Suppressor macrophage treated with lipopolysaccharide for 1 hour (primary cell): ENCODE measurements around the gene PITHD1.
"Not testable (repeated sequence)": the region's sequence is repeated elsewhere in the genome, so short reads cannot be mapped to it uniquely, and the experiment has no call there.

ENCODE experiments used
- DNase-seq, 3 donors: peaks; one replicate each; pipeline ENCODE4 v3.0.0-alpha.2; 2020 to 2022

The PITHD1 gene

DNA sequence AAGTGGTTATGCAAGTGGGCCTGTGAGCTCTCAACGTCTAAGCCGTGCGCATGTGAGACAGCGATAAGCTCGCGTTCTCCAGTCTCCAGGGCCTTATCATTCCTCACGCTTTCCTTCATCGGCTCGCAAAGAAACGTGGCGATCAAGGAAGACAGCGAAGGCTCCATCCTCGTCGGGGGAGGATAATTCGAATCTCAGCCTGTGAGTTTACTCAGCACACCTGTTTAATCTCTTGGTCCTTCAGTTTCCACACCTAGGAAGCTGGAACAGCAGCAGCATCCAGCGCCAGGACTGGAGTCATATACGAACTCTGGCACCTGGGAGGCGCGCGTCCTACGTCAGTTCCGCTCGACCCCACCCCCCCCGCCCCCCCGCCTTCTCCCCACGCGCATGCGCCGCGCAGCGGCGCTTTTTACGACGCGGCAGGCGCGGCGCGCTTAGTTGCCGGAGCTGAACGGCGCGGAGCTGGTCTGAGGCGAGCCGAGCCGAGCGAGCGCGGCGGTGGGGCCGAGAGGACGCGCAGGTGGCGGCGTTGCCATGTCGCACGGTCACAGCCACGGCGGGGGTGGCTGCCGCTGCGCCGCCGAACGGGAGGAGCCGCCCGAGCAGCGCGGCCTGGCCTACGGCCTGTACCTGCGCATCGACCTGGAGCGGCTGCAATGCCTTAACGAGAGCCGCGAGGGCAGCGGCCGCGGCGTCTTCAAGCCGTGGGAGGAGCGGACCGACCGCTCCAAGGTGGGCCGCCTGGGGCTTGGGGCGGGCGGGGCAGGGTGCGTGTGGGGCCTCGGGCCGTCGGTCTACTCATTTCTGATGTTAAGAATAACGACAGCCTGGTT is at the start of gene PITHD1:
TSS of gene PITHD1 (plus strand) at position 440 of the 836 bp plus-strand sequence. CDS start at position 538, 98 bp downstream.
- peak; percentile 90 to 94 (median 91) for DNase-seq

DNA sequence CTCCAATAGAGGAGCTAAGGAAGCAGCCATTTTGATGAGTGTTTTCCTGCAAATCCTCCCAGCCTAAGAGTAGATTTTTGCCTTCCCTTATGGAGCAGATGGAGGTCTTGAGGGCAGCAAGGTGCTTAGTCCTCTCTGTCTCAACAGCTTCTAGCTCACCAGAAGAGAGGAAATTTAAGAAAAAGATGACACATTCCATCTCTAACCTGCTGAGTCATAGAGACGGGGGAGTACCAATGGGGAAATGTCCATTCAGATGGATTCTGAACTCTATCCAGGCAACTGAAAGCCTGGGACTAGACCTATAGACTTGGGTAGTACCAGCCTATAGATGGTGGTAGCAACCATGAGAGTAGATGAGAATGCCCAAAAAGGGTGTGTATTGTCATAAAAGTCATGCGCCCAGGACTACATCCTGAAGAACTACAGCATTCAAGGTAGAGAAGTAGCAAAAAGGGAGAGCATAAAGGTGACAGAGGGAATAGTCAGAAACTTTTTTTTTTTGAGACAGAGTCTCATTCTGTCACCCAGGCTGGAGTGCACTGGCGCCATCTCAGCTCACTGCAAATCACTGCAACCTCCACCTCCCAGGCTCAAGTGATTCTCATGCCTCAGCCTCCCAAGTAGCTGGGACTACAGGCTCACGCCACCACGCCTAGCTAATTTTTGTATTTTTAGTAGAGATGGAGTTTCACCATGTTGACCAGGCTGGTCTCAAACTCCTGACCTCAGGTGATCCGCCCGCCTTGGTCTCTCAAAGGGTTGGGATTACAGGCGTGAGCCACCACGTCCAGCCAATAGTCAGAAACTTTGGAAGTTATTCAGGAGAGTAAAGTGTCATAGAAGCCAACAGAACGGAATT is 45.6 kb upstream of the PITHD1 start:
- peak; percentile 67 to 78 (median 73) for DNase-seq

GRCh38 chr1:23733281-23733680 is 44.9 kb upstream of the PITHD1 start:
- not testable (repeated sequence) for DNase-seq

- no peak for DNase-seq
Measured at GRCh38 chr1:23736437-23737134, 41.6 kb upstream of the PITHD1 start.

DNA sequence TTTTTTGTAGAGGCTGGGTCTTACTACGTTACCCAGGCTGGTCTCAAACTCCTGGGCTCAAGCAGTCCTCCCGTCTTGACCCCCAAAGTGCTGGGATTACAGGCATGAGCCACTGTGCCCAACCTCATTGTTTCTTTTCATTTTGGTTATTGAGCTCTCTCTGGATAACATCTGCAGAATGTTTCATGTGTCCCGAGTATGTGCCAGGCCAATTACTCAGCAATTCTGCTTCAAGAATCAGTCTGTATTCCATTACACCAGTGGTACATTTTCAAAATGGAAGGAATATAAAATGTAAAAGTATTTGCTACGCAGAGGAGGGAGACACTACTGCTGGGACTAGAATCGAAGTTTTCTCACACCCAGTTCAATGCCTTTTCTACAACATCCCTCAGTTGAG is 36.6 kb upstream of the PITHD1 start:
- DNase-seq = no peak

- no peak for DNase-seq
Measured at GRCh38 chr1:23742670-23743286, 35.4 kb upstream of the PITHD1 start.

DNA sequence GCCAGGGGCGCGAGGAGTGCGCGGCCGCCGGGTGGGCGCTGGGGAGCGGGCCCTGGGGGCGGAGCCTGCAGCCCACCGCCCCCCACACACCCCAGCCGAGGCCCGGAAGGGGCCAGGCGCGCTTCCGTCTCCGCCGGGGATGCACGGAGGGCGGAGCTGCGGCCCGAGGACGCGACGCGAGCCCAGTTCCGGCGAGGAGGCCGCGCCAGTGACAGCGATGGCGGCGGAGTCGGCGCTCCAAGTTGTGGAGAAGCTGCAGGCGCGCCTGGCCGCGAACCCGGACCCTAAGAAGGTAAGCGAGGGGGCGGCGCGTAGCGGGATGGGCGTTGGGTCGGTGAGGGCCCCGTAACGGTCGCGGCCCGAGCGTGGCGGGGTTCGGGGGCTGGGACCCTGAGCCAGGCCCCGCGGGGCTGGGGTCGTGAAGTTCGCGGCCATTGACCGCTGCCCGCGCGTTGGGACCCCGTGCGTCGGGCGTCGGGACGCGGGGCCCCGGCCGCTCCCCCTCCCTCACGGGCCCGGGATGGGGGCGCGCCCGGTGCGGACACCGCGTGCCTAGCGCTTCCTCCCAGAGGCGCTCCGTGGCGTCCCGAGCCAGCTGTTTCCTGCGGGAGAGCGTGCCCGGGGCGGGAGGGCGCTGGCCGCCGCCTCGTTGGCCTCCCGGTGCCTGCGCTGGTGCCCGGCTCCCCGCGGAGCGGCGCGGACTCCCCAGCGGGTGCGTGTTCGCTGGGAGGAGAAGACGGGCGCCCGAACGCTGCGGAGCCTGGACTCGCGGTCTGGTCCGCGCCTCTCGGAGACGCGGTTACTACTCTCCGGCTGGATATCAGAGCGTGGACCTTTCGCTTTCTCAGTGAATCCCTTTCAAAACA is 34.7 kb upstream of the PITHD1 start, which contains the start of gene ELOA:
TSS of gene ELOA (plus strand) at position 185 of the 866 bp plus-strand sequence. CDS start at position 218, 33 bp downstream.
- DNase-seq = peak; percentile 74 to 91 (median 84)

DNA sequence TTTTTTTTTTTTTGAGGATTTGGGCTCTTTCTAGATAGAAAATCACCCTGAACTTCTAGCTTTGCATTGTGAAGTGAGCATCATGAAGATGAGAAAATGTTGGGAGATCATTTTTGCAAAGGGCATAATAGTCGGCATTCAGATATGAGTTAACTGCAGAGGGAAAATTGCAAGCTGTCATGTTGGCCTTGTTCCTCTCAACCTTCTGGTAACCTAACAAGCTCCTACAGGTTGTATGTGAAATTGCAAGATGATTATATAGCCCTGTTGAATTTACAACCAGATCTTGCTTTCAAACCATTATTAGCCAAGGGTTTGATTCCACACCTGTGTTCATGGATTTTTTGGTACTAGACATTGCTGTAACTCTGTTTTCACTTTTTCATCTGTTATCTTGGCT is 32.7 kb upstream of the PITHD1 start:
- DNase-seq = peak; percentile 41 to 64 (median 60)

DNA sequence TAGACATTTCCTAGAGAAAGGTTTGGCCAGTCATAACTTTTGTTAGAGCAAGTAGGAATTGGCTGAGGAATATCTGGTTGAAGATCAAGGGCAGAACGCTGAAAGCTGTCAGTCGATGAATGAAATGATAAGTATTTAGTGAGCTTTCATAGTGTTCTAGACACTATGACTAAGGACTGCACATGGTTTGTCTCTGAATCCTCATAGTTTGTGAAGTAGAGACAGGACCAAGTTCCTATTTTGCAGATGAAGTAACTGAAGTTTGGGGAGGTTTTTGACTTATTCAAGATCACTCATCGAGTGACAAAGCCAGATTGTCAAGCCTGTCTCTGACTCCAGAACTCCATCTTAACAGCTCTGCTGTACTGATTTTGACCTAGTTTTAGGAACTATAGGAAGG is 30.2 kb upstream of the PITHD1 start:
- DNase-seq = peak; percentile 51 to 73 (median 68)

- peak; percentile 75 to 77 (median 75) for DNase-seq
Measured at GRCh38 chr1:23751050-23751814, 27.0 kb upstream of the PITHD1 start.

DNA sequence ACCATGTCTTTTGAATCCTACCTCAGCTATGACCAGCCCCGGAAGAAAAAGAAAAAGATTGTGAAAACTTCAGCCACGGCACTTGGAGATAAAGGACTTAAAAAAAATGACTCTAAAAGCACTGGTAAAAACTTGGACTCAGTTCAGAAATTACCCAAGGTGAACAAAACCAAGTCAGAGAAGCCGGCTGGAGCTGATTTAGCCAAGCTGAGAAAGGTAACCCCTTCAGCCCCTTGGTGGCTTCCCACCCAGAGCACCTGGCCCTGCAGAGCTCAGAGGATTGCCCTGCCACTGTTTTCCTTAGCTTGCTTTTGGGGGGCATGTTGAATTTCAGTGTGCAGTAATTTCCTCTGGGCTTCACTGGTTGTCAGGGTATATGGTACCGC is 26.4 kb upstream of the PITHD1 start:
- no peak for DNase-seq

GRCh38 chr1:23752909-23753308 is 25.3 kb upstream of the PITHD1 start:
- no peak for DNase-seq

- no peak for DNase-seq
Measured at GRCh38 chr1:23756676-23757075, 21.5 kb upstream of the PITHD1 start.

DNA sequence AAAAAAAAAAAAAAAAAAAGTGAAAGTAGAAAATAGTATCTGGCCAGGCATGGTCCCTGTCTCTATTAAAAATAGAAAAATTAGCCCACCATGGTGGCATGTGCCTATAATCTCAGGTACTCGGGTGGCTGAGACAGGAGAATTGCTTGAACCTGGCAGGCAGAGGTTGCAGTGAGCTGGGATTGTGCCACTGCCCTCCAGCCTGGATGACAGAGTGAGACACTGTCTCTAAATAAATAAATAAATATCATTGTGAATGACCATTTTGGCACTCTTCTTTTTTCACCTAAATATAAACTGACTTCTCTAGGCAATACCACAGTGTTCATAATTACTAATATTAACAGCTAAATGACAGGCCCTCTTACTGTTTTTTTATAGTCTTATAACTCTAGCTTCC is 20.4 kb upstream of the PITHD1 start:
- no peak for DNase-seq

DNA sequence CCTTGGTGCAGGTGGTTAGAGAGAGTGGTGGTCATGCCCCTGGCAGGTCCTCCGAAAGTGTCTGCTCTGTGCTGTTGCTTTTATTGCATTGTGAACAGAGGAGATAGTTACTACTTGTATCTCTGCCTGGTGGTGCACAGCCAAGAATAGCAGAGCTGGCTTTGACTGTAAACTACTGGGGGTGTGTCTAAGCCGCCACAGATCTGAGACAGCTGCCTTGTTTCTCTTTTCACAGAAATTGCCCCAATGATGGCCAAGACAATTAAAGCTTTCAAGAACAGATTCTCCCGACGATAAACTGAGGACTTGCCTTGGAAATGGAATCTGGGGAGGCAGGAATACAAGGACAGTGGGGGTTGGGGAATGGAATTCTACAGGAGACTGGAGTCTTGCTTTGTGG is 18.9 kb upstream of the PITHD1 start:
- DNase-seq = no peak

DNA sequence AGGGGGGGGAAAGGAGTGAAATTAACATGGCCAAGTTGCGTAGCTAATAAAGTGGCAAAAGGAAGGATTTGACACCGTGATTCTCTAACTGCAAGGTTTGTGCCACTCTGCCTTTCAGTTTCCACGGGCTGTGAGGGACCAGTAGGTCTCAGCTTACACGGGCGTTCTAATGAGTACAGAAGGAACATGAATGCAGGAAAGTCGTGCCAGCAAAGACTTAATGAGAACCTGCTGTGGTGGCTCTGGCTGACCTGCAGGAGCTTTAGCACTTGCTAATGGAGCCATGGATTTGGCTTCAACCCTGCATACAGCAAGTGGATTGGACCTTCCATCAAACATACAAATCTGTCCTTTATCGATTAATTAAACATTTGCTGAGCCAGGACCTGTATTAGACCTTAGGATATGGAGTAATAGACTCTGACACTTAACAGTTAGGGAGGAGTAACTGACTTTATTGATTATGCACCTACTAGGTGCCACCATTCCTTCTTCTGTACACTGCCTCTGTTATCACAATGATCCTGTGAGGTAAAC is 15.1 kb upstream of the PITHD1 start:
- DNase-seq = no peak

GRCh38 chr1:23768733-23769132 is 9.5 kb upstream of the PITHD1 start:
- no peak for DNase-seq

- DNase-seq = peak; percentile 89 to 92 (median 90)
Measured at GRCh38 chr1:23772049-23772853, 6.0 kb upstream of the PITHD1 start.

GRCh38 chr1:23772854-23773242 is 5.4 kb upstream of the PITHD1 start:
- DNase-seq = no peak
